H9 (cell line): ENCODE results near the gene SWI5. TPM values are rescaled to one million over a fixed set of nuclear protein-coding genes. Genes with fewer than 3 reads are reported as not detected.

Experiments
- DNase-seq: peaks from one replicate; pipeline ENCODE4 v3.0.0-alpha.2; 2017
- H2AFZ ChIP-seq: one replicate; pipeline ENCODE4 v1.6.1; 2013; ENCODE audit warnings: mild to moderate bottlenecking, low read length, control low read depth, moderate library complexity
- H2AK5ac ChIP-seq: 2 replicates; pipeline ENCODE4 v1.6.1; 2013; ENCODE audit warnings: low read length, control low read depth, mixed read lengths; ENCODE audit not compliant: insufficient read length
- H2BK120ac ChIP-seq: one replicate; pipeline ENCODE4 v1.6.1; 2013; ENCODE audit warnings: low read depth, mild to moderate bottlenecking, low read length, control low read depth, inconsistent platforms; ENCODE audit not compliant: poor library complexity, severe bottlenecking
- H2BK12ac ChIP-seq: 2 replicates; pipeline ENCODE4 v1.6.1; 2013; ENCODE audit warnings: low read length, control low read depth, mixed read lengths, low read depth; ENCODE audit not compliant: insufficient read length
- H2BK15ac ChIP-seq: 2 replicates; pipeline ENCODE4 v1.6.1; 2013; ENCODE audit warnings: low read depth, low read length, control low read depth
- H2BK20ac ChIP-seq: one replicate; pipeline ENCODE4 v1.6.1; 2013; ENCODE audit warnings: low read depth, mild to moderate bottlenecking, low read length, control low read depth, inconsistent platforms; ENCODE audit not compliant: poor library complexity, severe bottlenecking
- H2BK5ac ChIP-seq: 2 replicates; pipeline ENCODE4 v1.6.1; 2013; ENCODE audit warnings: low read length, control low read depth, mixed read lengths; ENCODE audit not compliant: insufficient read length
- H3K14ac ChIP-seq: 2 replicates; pipeline ENCODE4 v1.6.1; 2013; ENCODE audit warnings: low read length, control low read depth; ENCODE audit not compliant: insufficient read depth
- H3K18ac ChIP-seq: 2 replicates; pipeline ENCODE4 v1.6.1; 2013; ENCODE audit warnings: low read depth, mild to moderate bottlenecking, mixed read lengths, low read length, control low read depth; ENCODE audit not compliant: insufficient read length
- H3K23ac ChIP-seq: 2 replicates; pipeline ENCODE4 v1.6.1; 2013; ENCODE audit warnings: low read length, control low read depth, mixed read lengths, low read depth; ENCODE audit not compliant: insufficient read length
- H3K23me2 ChIP-seq: 2 replicates; pipeline ENCODE4 v1.6.1; 2013; ENCODE audit warnings: low read depth, mild to moderate bottlenecking, mixed read lengths, low read length, control low read depth; ENCODE audit not compliant: insufficient read length, poor library complexity, severe bottlenecking
- H3K27ac ChIP-seq: 2 replicates; pipeline ENCODE4 v1.5.1; 2013; ENCODE audit warnings: low read length, control low read depth, mixed read lengths, low read depth; ENCODE audit not compliant: insufficient read length
- H3K27me3 ChIP-seq: 2 replicates; pipeline ENCODE4 v1.6.1; 2013; ENCODE audit warnings: low read length, control low read depth, inconsistent platforms; ENCODE audit not compliant: insufficient read depth
- H3K4ac ChIP-seq: 2 replicates; pipeline ENCODE4 v1.6.1; 2013; ENCODE audit warnings: low read depth, mild to moderate bottlenecking, control low read depth, inconsistent platforms, low read length, moderate library complexity
- H3K4me1 ChIP-seq: 2 replicates; pipeline ENCODE4 v1.6.1; 2013; ENCODE audit warnings: low read length, control low read depth, inconsistent platforms; ENCODE audit not compliant: insufficient read depth
- H3K4me2 ChIP-seq: 2 replicates; pipeline ENCODE4 v1.6.1; 2013; ENCODE audit warnings: low read length, control low read depth, mixed read lengths; ENCODE audit not compliant: insufficient read length, insufficient read depth
- H3K56ac ChIP-seq: 2 replicates; pipeline ENCODE4 v1.6.1; 2013; ENCODE audit warnings: low read depth, mild to moderate bottlenecking, mixed read lengths, low read length, control low read depth; ENCODE audit not compliant: insufficient read length
- H3K79me1 ChIP-seq: 2 replicates; pipeline ENCODE4 v1.6.1; 2013; ENCODE audit warnings: low read depth, mild to moderate bottlenecking, moderate library complexity, low read length, control low read depth, inconsistent platforms; ENCODE audit not compliant: insufficient read depth, poor library complexity, severe bottlenecking
- H3K79me2 ChIP-seq: 2 replicates; pipeline ENCODE4 v1.6.1; 2013; ENCODE audit warnings: low read length, control low read depth, inconsistent platforms; ENCODE audit not compliant: insufficient read depth
- H3K9ac ChIP-seq: 2 replicates; pipeline ENCODE4 v1.6.1; 2013; ENCODE audit warnings: low read length, control low read depth, mixed read lengths; ENCODE audit not compliant: insufficient read length; ENCODE audit errors: extremely low read depth
- H3K9me3 ChIP-seq: one replicate; pipeline ENCODE4 v1.6.1; 2013; ENCODE audit warnings: low read depth, low read length, inconsistent platforms; ENCODE audit not compliant: control insufficient read depth
- H3T11ph ChIP-seq: one replicate; pipeline ENCODE4 v1.6.1; 2013; ENCODE audit warnings: mild to moderate bottlenecking, low read length, control low read depth, inconsistent platforms
- H4K20me1 ChIP-seq: one replicate; pipeline ENCODE4 v1.6.1; 2013; ENCODE audit not compliant: control insufficient read depth, insufficient read length, insufficient read depth
- H4K5ac ChIP-seq: 2 replicates; pipeline ENCODE4 v1.6.1; 2013; ENCODE audit warnings: low read depth, mild to moderate bottlenecking, mixed read lengths, low read length, control low read depth; ENCODE audit not compliant: insufficient read length
- H4K8ac ChIP-seq: replicated peaks from 2 replicates; pipeline ENCODE4 v1.6.1; 2013; ENCODE audit warnings: low read length, control low read depth, mixed read lengths, low read depth; ENCODE audit not compliant: insufficient read length
- H4K91ac ChIP-seq: 2 replicates; pipeline ENCODE4 v1.6.1; 2013; ENCODE audit warnings: low read depth, mild to moderate bottlenecking, moderate library complexity, mixed read lengths, low read length, control low read depth; ENCODE audit not compliant: insufficient read length
- H3K27ac Mint-ChIP-seq, 3 experiments: 2 replicates in 2 of 3; 3 replicates in 1 of 3; pipeline ENCODE4 v1.8.0; 2020 to 2021; ENCODE audit warnings: mixed read lengths in 3 of 3, mild to moderate bottlenecking in 1 of 3, moderate library complexity in 1 of 3
- H3K27me3 Mint-ChIP-seq: 2 replicates; pipeline ENCODE4 v1.8.0; 2021; ENCODE audit warnings: low read depth, mild to moderate bottlenecking, moderate library complexity, mixed read lengths
- H3K36me3 Mint-ChIP-seq, 3 experiments: 2 replicates in 2 of 3; 3 replicates in 1 of 3; pipeline ENCODE4 v1.8.0; 2020 to 2021; ENCODE audit warnings: low read depth in 3 of 3, mixed read lengths in 3 of 3; ENCODE audit not compliant: insufficient read depth in 1 of 3
- H3K4me1 Mint-ChIP-seq, 2 experiments: 2 replicates each; pipeline ENCODE4 v1.8.0; 2020; ENCODE audit warnings: mixed read lengths in 2 of 2
- H3K4me3 Mint-ChIP-seq, 2 experiments: 2 replicates in 1 of 2; 3 replicates in 1 of 2; pipeline ENCODE4 v1.8.0; 2020 to 2021; ENCODE audit warnings: mild to moderate bottlenecking in 2 of 2, mixed read lengths in 2 of 2, moderate library complexity in 1 of 2
- H3K9me3 Mint-ChIP-seq, 2 experiments: 2 replicates in 1 of 2; 3 replicates in 1 of 2; pipeline ENCODE4 v1.8.0; 2020; ENCODE audit warnings: mild to moderate bottlenecking in 2 of 2, mixed read lengths in 2 of 2, moderate library complexity in 1 of 2
- WGBS: extraction: QIAGEN DNeasy Blood & Tissue Kit; methylation state at CpG from one replicate; pipeline ENCODE4 v1.1.7; 2013; ENCODE audit warnings: missing lambda C conversion rate, low lambda C conversion rate, mixed read lengths; ENCODE audit not compliant: insufficient read length; ENCODE audit errors: extremely low coverage; 5-methylcytosine and 5-hydroxymethylcytosine counted together
- total RNA-seq: library from RNA; stranded (reverse); gene quantifications from 2 replicates; pipeline ENCODE4 v1.2.1, GENCODE V29; 2021
- TF ChIP-seq, protein P1 (sequence below): fragments of 200-600 bp; sonication (generic); conservative IDR thresholded peaks from 3 replicates; pipeline ENCODE4 v1.8.0; 2021; ENCODE audit warnings: antibody characterized with exemption, mild to moderate bottlenecking

SWI5 gene
- total RNA-seq, 1 experiment from 2014 or later: 25.6 TPM

DNA sequence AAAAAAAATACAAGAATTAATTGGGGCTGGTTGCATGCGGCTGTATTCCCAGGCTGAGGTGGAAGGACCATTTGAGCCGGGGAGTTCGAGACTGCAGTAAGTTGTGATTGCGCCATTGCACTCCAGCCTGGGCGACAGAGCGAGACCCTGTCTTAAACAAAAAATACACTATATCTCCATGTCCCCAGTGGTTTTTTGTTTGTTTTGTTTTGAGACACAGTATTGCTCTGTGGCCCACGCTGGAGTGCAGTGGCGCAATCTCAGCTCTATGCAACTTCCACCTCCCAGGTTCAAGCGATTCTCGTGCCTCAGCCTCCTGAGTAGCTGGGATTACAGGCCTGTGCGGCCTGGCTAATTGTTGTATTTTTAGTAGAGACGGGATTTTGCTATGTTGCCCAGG lies 47.7 kb downstream of the SWI5 start:
- H3K4ac ChIP-seq: no peak overlapping the region
- peaks cover 2% of the 10 kb centered on the region; the same call in 1 of the 2 replicates for H3K79me2 ChIP-seq
- no peaks in the 10 kb centered on the region; a peak in 1 of 5 replicates for H3K9me3 Mint-ChIP-seq
- H3K4me3 Mint-ChIP-seq: peak overlapping the region; percentile 98 to 99
- H2BK120ac ChIP-seq: no peak overlapping the region
- no peak overlapping the region for H2AFZ ChIP-seq
- no peak overlapping the region for H2AK5ac ChIP-seq
- H2BK15ac ChIP-seq: no peak overlapping the region
- no peak overlapping the region for H3K18ac ChIP-seq
- no peaks in the 10 kb centered on the region for H3K9me3 ChIP-seq
- peaks cover 6 to 12% of the 10 kb centered on the region in 2 experiments for H3K4me1 Mint-ChIP-seq
- H3K4me2 ChIP-seq: peak overlapping the region; percentile 47
- no peaks in the 10 kb centered on the region for H3K27me3 ChIP-seq
- H3K27ac Mint-ChIP-seq: peak overlapping the region in 2 of 3 experiments; percentile 68 to 87; a peak in 2 of 7 replicates
- H3K36me3 Mint-ChIP-seq: peaks cover 0 to 23% (median 12%) of the 10 kb centered on the region in 3 experiments; a peak in 6 of 7 replicates
- no peaks in the 10 kb centered on the region for H3K27me3 Mint-ChIP-seq
- no peaks in the 10 kb centered on the region for H3K4me1 ChIP-seq
- no peak overlapping the region for H3T11ph ChIP-seq
- no CpG with 5 or more reads among the region's 12 CpGs for WGBS
- peaks cover 7% of the 10 kb centered on the region for H3K23me2 ChIP-seq
- H3K14ac ChIP-seq: no peak overlapping the region
- no peak overlapping the region for H4K91ac ChIP-seq
- H4K20me1 ChIP-seq: no peaks in the 10 kb centered on the region
- H2BK20ac ChIP-seq: no peak overlapping the region
- no peak overlapping the region for H4K5ac ChIP-seq
- peaks cover 3% of the 10 kb centered on the region for H3K79me1 ChIP-seq
- no peak overlapping the region for H2BK12ac ChIP-seq
- H4K8ac ChIP-seq: no peak overlapping the region
- DNase-seq: no peak
- H3K56ac ChIP-seq: no peak overlapping the region
- H3K23ac ChIP-seq: no peak overlapping the region
- no peak overlapping the region for H3K27ac ChIP-seq
- no peak overlapping the region for H2BK5ac ChIP-seq
- TF ChIP-seq, protein P1, sequence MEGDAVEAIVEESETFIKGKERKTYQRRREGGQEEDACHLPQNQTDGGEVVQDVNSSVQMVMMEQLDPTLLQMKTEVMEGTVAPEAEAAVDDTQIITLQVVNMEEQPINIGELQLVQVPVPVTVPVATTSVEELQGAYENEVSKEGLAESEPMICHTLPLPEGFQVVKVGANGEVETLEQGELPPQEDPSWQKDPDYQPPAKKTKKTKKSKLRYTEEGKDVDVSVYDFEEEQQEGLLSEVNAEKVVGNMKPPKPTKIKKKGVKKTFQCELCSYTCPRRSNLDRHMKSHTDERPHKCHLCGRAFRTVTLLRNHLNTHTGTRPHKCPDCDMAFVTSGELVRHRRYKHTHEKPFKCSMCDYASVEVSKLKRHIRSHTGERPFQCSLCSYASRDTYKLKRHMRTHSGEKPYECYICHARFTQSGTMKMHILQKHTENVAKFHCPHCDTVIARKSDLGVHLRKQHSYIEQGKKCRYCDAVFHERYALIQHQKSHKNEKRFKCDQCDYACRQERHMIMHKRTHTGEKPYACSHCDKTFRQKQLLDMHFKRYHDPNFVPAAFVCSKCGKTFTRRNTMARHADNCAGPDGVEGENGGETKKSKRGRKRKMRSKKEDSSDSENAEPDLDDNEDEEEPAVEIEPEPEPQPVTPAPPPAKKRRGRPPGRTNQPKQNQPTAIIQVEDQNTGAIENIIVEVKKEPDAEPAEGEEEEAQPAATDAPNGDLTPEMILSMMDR: no peak
- no peak overlapping the region for H3K9ac ChIP-seq
